ENCODE data around the gene INF2. TPM values are rescaled to one million over a fixed set of nuclear protein-coding genes. Genes with fewer than 3 reads are reported as not detected.

INF2 gene
- total and polyA plus RNA-seq, 2 donors (not counting 3 experiments of a cell fraction or from before 2014, with no cell fraction given): 55.3 to 124 TPM

- Histone ChIP-seq H3K4me2 (ENCODE audit: insufficient read depth, low read length) (no peak overlapping the region), H3K9ac (replicated peaks; ENCODE audit: extremely low read depth, insufficient read depth, low read length) (no peak overlapping the region), H4K20me1 (replicated peaks; ENCODE audit: control insufficient read depth, extremely low read depth, insufficient read depth, low read length) (no peaks in the 10 kb centered on the region), H3K27ac (ENCODE audit: insufficient read depth, low read depth, low read length) (no peak overlapping the region), H3K79me2 (ENCODE audit: control insufficient read depth, insufficient read depth, low read length) (no peaks in the 10 kb centered on the region), H3K27me3 (ENCODE audit: control insufficient read depth in 2 of 2, insufficient read depth in 2 of 2, low read length in 2 of 2) (peaks cover 0 to 6% of the 10 kb centered on the region in 2 experiments), H3K9me3 (replicated peaks; ENCODE audit: control insufficient read depth, insufficient read depth, low read length) (no peaks in the 10 kb centered on the region), H3K4me1 (ENCODE audit: control insufficient read depth, extremely low read depth, insufficient read depth, low read length) (peaks cover 3% of the 10 kb centered on the region), H2AFZ (ENCODE audit: low read depth, low read length) (no peak overlapping the region), H3K36me3 (ENCODE audit: control insufficient read depth in 2 of 2, extremely low read depth in 1 of 2, insufficient read depth in 2 of 2, low read length in 2 of 2) (no peaks in the 10 kb centered on the region), H3K4me3 (replicated peaks in 1 of 3; ENCODE audit: insufficient read depth in 1 of 3, low read depth in 1 of 3, low read length in 3 of 3) (no peak overlapping the region), H3K9me1 (replicated peaks; ENCODE audit: control insufficient read depth, extremely low read depth, insufficient read depth, low read length) (no peaks in the 10 kb centered on the region)
- no TSS peak for BruUV-seq (replicated peaks)
- TF ChIP-seq MYC (IDR thresholded peaks at IDR 0.05; ENCODE audit: low read depth, low read length) (no peak), MAX (IDR thresholded peaks at IDR 0.05; ENCODE audit: insufficient read depth, insufficient read length) (no peak), GATA2 (IDR thresholded peaks at IDR 0.05; ENCODE audit: insufficient read depth, insufficient read length, low read depth, low read length) (no peak), CTCF (IDR thresholded peaks at IDR 0.05; ENCODE audit: extremely low read depth in 1 of 2, insufficient read depth in 1 of 2, low read depth in 1 of 2, low read length in 2 of 2) (no peak), JUN (IDR thresholded peaks at IDR 0.05; ENCODE audit: borderline replicate concordance, insufficient read depth, insufficient read length, low read depth) (no peak), POLR2A (IDR thresholded peaks at IDR 0.05; ENCODE audit: low read depth, low read length) (no peak), FOS (IDR thresholded peaks at IDR 0.05; ENCODE audit: borderline replicate concordance, insufficient read depth, low read length) (no peak), EZH2 (IDR thresholded peaks at IDR 0.05; ENCODE audit: borderline replicate concordance, low read depth, low read length, severe bottlenecking) (no peak), POLR2AphosphoS5 (IDR thresholded peaks at IDR 0.05; ENCODE audit: insufficient read depth, low read depth, low read length) (no peak)
- CTCF ChIA-PET: interaction anchor here (0.7 to 1.4 kb wide), 5 partner anchors 21 to 73 kb away, joined by 3 to 13 read pairs (median 3); no protein-coding TSS in a partner anchor
- POLR2A ChIA-PET: no interaction called here
- dilution Hi-C loops (cut with MboI; ENCODE audit: extremely low pct_ligation_motif_present, low sequenced_read_pairs): no loop called here
- FAIRE-seq (no peak), DNase-seq (ENCODE audit: low read depth, low spot score) (no peak)
- intact Hi-C loops (cut with micrococcal nuclease): no loop called here
Measured at GRCh38 chr14:104651876-104652260, 37.5 kb upstream of the INF2 start.

Measured in endothelial cell of umbilical vein (primary cell).